IgD-negative memory B cell (primary cell): ENCODE measurements around the gene KCNIP4. TPM values are rescaled to one million over a fixed set of nuclear protein-coding genes. Genes with fewer than 3 reads are reported as not detected.
A peak's percentile ranks its signal among the peaks of the same experiment; 100 is the strongest.

Experiments used
- H3K27ac Mint-ChIP-seq, 3 donors: one replicate each; pipeline ENCODE4 v1.8.0; 2020 to 2022; ENCODE audit warnings: mild to moderate bottlenecking in 3 of 3, mixed read lengths in 3 of 3, moderate library complexity in 1 of 3
- H3K27me3 Mint-ChIP-seq: one replicate; pipeline ENCODE4 v1.8.0; 2021; ENCODE audit warnings: mixed read lengths
- H3K36me3 Mint-ChIP-seq: one replicate; pipeline ENCODE4 v1.8.0; 2020; ENCODE audit warnings: mild to moderate bottlenecking, mixed read lengths
- H3K4me1 Mint-ChIP-seq, 3 donors: one replicate each; pipeline ENCODE4 v1.8.0; 2020 to 2022; ENCODE audit warnings: mixed read lengths in 3 of 3, mild to moderate bottlenecking in 1 of 3
- H3K4me3 Mint-ChIP-seq, 4 donors: one replicate each; pipeline ENCODE4 v1.8.0; 2020 to 2022; ENCODE audit warnings: mild to moderate bottlenecking in 4 of 4, mixed read lengths in 4 of 4, moderate library complexity in 3 of 4
- H3K9me3 Mint-ChIP-seq, 3 donors: one replicate each; pipeline ENCODE4 v1.8.0; 2020 to 2021; ENCODE audit warnings: mixed read lengths in 3 of 3, mild to moderate bottlenecking in 1 of 3
- polyA plus RNA-seq: library from polyadenylated mRNA; unstranded; fragments of 300-500 nt; fragmentation: Illumina TruSeq; gene quantifications from one replicate; pipeline ENCODE4 v1.2.3, GENCODE V29; 2021

The KCNIP4 gene
- polyA plus RNA-seq, 1 donor from 2014 or later = 0.10 TPM

DNA sequence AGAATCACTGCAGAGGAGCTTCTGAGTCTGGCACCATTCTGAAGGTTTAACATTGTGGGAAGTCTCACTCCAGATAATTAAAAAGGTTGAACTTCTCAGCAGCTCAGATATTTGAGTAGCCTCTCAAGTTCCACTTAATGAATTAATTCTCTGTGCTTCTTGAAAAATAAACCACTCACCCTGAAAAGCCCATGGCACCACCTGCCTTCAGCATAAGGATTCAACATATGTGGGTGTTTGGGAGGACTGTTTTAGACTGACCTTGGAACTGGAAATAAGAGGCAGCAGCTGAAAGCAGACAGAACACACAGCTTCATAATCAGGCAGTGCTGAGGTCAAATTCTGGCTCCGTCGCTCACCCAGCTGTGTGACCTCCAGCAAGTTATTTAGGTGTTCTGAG lies 100.6 kb downstream of the KCNIP4 start:
- no peaks in the 10 kb centered on the region for H3K4me1 Mint-ChIP-seq
- no peaks in the 10 kb centered on the region for H3K36me3 Mint-ChIP-seq
- H3K9me3 Mint-ChIP-seq = peaks cover 3 to 11% (median 6%) of the 10 kb centered on the region in 3 donors
- no peak overlapping the region for H3K27ac Mint-ChIP-seq
- no peak overlapping the region for H3K4me3 Mint-ChIP-seq
- no peaks in the 10 kb centered on the region for H3K27me3 Mint-ChIP-seq

DNA sequence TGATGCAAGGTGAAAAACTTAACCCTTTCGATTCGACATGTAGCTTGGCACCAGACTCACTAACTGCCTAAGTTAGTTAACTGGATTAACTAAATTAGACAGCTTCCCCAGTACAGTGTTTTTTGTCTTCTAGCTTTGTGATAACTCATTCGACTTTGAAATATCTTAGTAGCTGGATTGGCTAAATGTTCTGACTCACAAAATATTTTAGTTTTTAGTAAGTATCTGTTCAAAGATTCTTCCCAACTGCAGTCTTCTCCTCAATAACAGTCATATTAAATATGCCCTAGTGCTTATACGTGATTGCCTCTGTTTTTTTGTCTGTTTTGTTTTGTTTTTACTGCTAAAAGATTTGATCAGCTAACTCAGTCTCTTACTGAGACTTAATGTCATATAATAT lies 102.9 kb downstream of the KCNIP4 start:
- H3K27ac Mint-ChIP-seq = no peak overlapping the region
- H3K4me3 Mint-ChIP-seq = no peak overlapping the region
- no peaks in the 10 kb centered on the region for H3K4me1 Mint-ChIP-seq
- peaks cover 2 to 11% (median 3%) of the 10 kb centered on the region in 3 donors for H3K9me3 Mint-ChIP-seq
- H3K27me3 Mint-ChIP-seq = no peaks in the 10 kb centered on the region
- no peaks in the 10 kb centered on the region for H3K36me3 Mint-ChIP-seq

DNA sequence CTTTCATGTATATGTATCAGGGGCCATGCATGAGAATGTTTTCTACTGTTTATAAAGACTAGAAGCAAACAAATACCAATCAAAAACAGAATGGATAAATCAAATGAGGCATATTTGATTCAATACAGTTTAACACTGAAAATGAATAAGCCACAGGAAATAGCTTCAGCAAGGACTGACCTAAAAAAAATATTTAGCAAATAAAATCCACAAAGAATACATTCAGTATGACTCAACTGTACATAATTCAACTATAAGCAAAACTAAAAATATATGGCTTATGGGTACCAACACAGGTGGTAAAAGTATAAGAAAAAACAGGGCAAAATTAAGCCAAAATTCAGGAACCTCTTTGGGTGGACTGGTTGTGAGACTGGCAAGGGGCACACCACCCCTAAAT lies 112.9 kb downstream of the KCNIP4 start:
- no peaks in the 10 kb centered on the region for H3K27me3 Mint-ChIP-seq
- H3K4me3 Mint-ChIP-seq = no peak overlapping the region
- H3K27ac Mint-ChIP-seq = no peak overlapping the region
- H3K36me3 Mint-ChIP-seq = no peaks in the 10 kb centered on the region
- H3K4me1 Mint-ChIP-seq = no peaks in the 10 kb centered on the region
- H3K9me3 Mint-ChIP-seq = peaks cover 4 to 14% (median 7%) of the 10 kb centered on the region in 3 donors

DNA sequence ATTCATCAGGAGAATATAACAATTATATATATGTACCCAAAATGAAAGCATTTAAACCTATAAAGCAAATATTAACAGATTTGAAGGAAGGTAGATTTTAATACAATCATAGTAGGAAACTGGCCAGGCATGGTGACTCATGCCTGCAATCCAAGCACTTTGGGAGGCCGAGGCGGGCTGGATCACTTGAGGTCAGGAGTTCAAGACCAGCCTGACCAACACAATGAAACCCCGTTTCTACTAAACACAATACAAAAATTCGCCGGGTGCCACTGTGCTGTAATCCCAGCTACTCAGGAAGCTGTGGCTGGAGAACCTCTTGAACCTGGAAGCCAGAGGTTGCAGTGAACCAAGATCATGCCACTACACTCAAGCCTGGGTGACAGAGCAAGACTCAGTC lies 118.3 kb downstream of the KCNIP4 start:
- peaks cover 2 to 14% (median 3%) of the 10 kb centered on the region in 3 donors for H3K9me3 Mint-ChIP-seq
- H3K27ac Mint-ChIP-seq = no peak overlapping the region
- no peaks in the 10 kb centered on the region for H3K36me3 Mint-ChIP-seq
- H3K4me3 Mint-ChIP-seq = no peak overlapping the region
- H3K27me3 Mint-ChIP-seq = no peaks in the 10 kb centered on the region
- H3K4me1 Mint-ChIP-seq = no peaks in the 10 kb centered on the region

DNA sequence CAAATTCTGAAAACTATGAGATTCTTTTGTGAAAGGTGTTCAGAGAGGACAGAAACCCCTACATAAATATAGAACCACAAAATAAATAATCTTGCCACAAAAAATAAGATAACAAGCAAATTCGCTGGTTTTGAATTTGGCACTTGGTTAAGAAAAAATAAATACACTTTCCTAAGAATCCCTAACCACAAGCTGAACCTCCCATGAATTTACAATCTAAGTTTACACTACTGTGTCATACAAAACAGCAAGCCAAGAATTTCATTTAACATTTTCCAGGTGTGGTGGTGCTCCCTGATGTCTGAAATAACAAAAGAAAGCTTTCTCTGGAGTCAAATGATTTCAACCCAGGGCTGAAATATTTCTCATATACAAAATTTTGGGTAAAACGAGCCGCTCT lies 121.0 kb downstream of the KCNIP4 start:
- no peak overlapping the region for H3K4me3 Mint-ChIP-seq
- peaks cover 2 to 14% (median 3%) of the 10 kb centered on the region in 3 donors for H3K9me3 Mint-ChIP-seq
- H3K4me1 Mint-ChIP-seq = no peaks in the 10 kb centered on the region
- H3K27ac Mint-ChIP-seq = no peak overlapping the region
- H3K27me3 Mint-ChIP-seq = no peaks in the 10 kb centered on the region
- H3K36me3 Mint-ChIP-seq = no peaks in the 10 kb centered on the region

DNA sequence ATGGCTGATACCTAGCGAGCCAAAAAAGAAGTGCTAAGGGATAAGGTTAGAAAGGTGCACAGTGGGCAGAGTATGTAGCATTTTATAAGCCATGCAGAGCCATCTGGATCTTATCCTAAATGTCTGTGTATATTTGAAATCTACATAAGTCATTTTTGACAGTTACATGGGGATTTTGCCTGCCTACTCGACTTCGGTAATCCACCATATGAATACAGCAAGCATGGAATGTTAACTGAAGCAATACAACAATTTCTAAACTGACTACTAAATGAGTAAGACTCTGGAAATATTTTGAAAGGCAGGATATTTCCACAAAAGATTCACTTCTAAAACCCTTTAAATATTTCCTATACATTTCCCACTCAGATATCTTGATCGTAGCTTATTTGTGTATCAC lies 122.5 kb downstream of the KCNIP4 start:
- peaks cover 0 to 2% (median 1%) of the 10 kb centered on the region in 3 donors for H3K9me3 Mint-ChIP-seq
- H3K4me3 Mint-ChIP-seq = no peak overlapping the region
- peak overlapping the region in 1 of 3 donors; percentile 47 for H3K27ac Mint-ChIP-seq
- H3K36me3 Mint-ChIP-seq = no peaks in the 10 kb centered on the region
- H3K27me3 Mint-ChIP-seq = no peaks in the 10 kb centered on the region
- H3K4me1 Mint-ChIP-seq = no peaks in the 10 kb centered on the region

DNA sequence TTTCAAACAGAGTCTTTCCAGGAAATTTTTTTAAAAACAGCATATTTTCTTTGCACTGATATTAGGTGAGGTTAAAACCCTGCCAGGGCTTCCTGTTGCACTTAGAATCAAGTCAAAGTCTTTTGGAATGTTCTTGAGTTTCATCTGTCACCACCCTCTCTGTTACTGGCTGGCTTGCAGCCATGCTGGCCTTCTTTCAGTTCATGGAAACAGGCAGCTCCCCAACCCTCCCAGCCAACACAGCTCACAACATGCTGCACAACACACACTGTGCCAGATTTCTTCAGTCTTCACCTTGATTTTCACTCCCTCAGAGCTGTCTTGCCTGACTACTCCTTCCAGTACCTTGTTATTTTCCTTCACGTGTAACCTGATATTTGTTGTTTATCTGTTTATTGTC lies 129.5 kb downstream of the KCNIP4 start:
- Mint-ChIP-seq H3K27me3 (no peaks in the 10 kb centered on the region), H3K36me3 (no peaks in the 10 kb centered on the region), H3K27ac (no peak overlapping the region), H3K4me1 (no peaks in the 10 kb centered on the region), H3K9me3 (peaks cover 3 to 24% (median 6%) of the 10 kb centered on the region in 3 donors), H3K4me3 (no peak overlapping the region)

- H3K27ac Mint-ChIP-seq = no peak overlapping the region
- no peaks in the 10 kb centered on the region for H3K36me3 Mint-ChIP-seq
- no peaks in the 10 kb centered on the region for H3K27me3 Mint-ChIP-seq
- peaks cover 5 to 24% (median 6%) of the 10 kb centered on the region in 3 donors for H3K9me3 Mint-ChIP-seq
- no peaks in the 10 kb centered on the region for H3K4me1 Mint-ChIP-seq
- no peak overlapping the region for H3K4me3 Mint-ChIP-seq
Observed at GRCh38 chr4:21815651-21816377, 132.8 kb downstream of the KCNIP4 start.

- Mint-ChIP-seq H3K9me3 (peaks cover 1 to 10% (median 3%) of the 10 kb centered on the region in 3 donors), H3K27me3 (no peaks in the 10 kb centered on the region), H3K4me1 (no peaks in the 10 kb centered on the region), H3K4me3 (no peak overlapping the region), H3K27ac (no peak overlapping the region), H3K36me3 (peaks cover 3% of the 10 kb centered on the region)
Observed at GRCh38 chr4:21811565-21811964, 137.0 kb downstream of the KCNIP4 start.

DNA sequence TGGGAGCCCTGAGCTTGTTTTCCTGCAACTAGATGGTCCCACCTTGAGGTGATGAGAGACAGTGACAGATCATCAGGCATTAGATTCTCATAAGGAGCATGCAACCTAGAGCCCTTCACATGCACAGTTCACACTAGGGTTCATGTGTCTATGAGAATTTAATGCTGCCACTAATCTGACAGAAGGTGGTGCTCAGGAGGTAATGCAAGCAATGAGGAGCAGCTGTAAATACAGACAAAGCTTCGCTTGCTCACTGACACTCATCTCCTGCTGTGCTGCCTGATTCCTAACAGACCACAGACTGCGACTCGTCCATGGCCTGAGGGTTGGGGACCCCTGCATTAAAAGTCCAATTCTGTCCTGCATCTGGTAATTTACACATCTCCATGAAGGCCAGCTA lies 141.6 kb downstream of the KCNIP4 start:
- H3K36me3 Mint-ChIP-seq = peaks cover 3% of the 10 kb centered on the region
- no peaks in the 10 kb centered on the region for H3K4me1 Mint-ChIP-seq
- H3K9me3 Mint-ChIP-seq = peaks cover 0 to 5% (median 2%) of the 10 kb centered on the region in 3 donors
- no peaks in the 10 kb centered on the region for H3K27me3 Mint-ChIP-seq
- H3K4me3 Mint-ChIP-seq = no peak overlapping the region
- no peak overlapping the region for H3K27ac Mint-ChIP-seq

DNA sequence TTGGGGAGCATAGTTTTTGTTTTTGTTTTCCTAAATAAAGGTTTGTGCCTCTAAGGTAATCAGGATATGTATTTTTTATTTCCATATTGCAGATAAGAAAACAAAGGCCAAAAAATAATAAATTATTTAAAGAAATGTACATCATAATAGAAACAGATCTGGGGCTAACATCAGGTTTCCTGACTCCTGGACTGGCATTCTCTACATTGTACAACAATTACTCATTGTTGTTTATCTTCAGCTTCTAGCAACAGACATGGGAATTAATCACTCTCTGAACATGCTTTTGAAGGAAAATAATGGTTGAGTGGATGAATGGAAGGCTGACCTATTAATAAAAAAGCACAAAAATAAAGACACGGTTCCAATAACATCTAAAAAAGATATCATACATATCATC lies 146.2 kb downstream of the KCNIP4 start:
- no peaks in the 10 kb centered on the region for H3K4me1 Mint-ChIP-seq
- H3K27me3 Mint-ChIP-seq = no peaks in the 10 kb centered on the region
- H3K27ac Mint-ChIP-seq = no peak overlapping the region
- peaks cover 0 to 5% (median 2%) of the 10 kb centered on the region in 3 donors for H3K9me3 Mint-ChIP-seq
- no peaks in the 10 kb centered on the region for H3K36me3 Mint-ChIP-seq
- H3K4me3 Mint-ChIP-seq = no peak overlapping the region

- Mint-ChIP-seq H3K27me3 (no peaks in the 10 kb centered on the region), H3K9me3 (peaks cover 0 to 5% (median 2%) of the 10 kb centered on the region in 3 donors), H3K27ac (no peak overlapping the region), H3K4me1 (no peaks in the 10 kb centered on the region), H3K36me3 (no peaks in the 10 kb centered on the region), H3K4me3 (no peak overlapping the region)
Observed at GRCh38 chr4:21801661-21802385, 146.7 kb downstream of the KCNIP4 start.

GRCh38 chr4:21795091-21795490 lies 153.5 kb downstream of the KCNIP4 start:
- H3K27ac Mint-ChIP-seq = no peak overlapping the region
- no peak overlapping the region for H3K4me3 Mint-ChIP-seq
- H3K27me3 Mint-ChIP-seq = no peaks in the 10 kb centered on the region
- H3K36me3 Mint-ChIP-seq = no peaks in the 10 kb centered on the region
- H3K4me1 Mint-ChIP-seq = peaks cover 0 to 1% (median 0%) of the 10 kb centered on the region in 3 donors
- peaks cover 2 to 7% (median 2%) of the 10 kb centered on the region in 3 donors for H3K9me3 Mint-ChIP-seq

GRCh38 chr4:21792736-21793135 lies 155.8 kb downstream of the KCNIP4 start:
- Mint-ChIP-seq H3K9me3 (peaks cover 2 to 7% (median 2%) of the 10 kb centered on the region in 3 donors), H3K27me3 (no peaks in the 10 kb centered on the region)

DNA sequence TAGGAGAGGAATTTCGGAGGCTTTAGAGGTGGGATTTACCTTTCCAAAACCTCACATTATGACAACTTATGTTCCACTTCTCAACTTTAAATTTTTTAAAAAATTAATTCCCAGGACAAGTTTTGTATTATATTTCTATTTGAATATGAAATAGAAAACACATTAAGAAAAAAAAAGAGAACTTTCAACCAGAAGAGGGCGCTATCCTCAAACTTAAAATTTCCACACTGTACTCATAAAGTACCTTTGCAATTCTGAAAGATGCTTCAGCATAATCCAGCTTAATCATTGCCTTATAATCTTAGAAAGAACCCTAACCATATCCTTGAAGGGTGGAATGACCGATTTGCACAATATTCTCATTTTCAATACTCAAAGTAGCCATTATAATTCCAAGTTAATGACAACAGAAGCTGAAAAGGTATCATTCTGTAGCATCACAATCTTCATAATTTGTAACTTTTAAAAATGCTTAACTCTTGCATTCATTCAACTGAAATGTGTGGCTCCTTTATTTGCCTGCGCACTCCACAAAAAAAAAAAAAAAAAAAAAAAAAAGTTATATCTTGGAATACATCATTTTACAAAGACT lies 158.0 kb downstream of the KCNIP4 start:
- Mint-ChIP-seq H3K4me1 (peaks cover 0 to 3% (median 0%) of the 10 kb centered on the region in 3 donors), H3K36me3 (no peaks in the 10 kb centered on the region), H3K27ac (no peak overlapping the region), H3K4me3 (no peak overlapping the region), H3K27me3 (no peaks in the 10 kb centered on the region), H3K9me3 (peaks cover 2 to 3% (median 2%) of the 10 kb centered on the region in 3 donors)

More at GRCh38 chr4:21792736-21793135, 155.8 kb downstream of the KCNIP4 start:
- Mint-ChIP-seq H3K27ac (no peak overlapping the region), H3K4me3 (no peak overlapping the region), H3K36me3 (no peaks in the 10 kb centered on the region), H3K4me1 (peaks cover 0 to 1% (median 0%) of the 10 kb centered on the region in 3 donors)
